Sigmoid colon (tissue), 7 donors: Measurements from ENCODE around the gene MTMR3. TPM values are rescaled to one million over a fixed set of nuclear protein-coding genes. Genes with fewer than 3 reads are reported as not detected.
"Not testable (repeated sequence)": the region's sequence is repeated elsewhere in the genome, so short reads cannot be mapped to it uniquely, and the experiment has no call there.

Experiments used
- DNase-seq: peaks from one replicate; pipeline ENCODE4 v3.0.0-alpha.2; 2019
- H3K27ac ChIP-seq, 4 donors: fragments of 200-600 bp; sonication (generic); one replicate each; pipeline ENCODE4 v1.5.1; 2016 to 2019; ENCODE audit warnings: mild to moderate bottlenecking in 1 of 4
- H3K27me3 ChIP-seq, 3 donors: fragments of 200-600 bp; sonication (generic); one replicate each; pipeline ENCODE4 v1.5.1; 2019; ENCODE audit warnings: mild to moderate bottlenecking in 1 of 3
- H3K36me3 ChIP-seq, 4 donors: fragments of 200-600 bp; sonication (generic); one replicate each; pipeline ENCODE4 v1.5.1; 2016 to 2019
- H3K4me1 ChIP-seq, 4 donors: fragments of 200-600 bp; sonication (generic); one replicate each; pipeline ENCODE4 v1.5.1; 2017 to 2019
- H3K4me3 ChIP-seq, 4 donors: fragments of 200-600 bp; sonication (generic); one replicate each; pipeline ENCODE4 v1.5.1; 2017 to 2019; ENCODE audit warnings: mild to moderate bottlenecking in 2 of 4, moderate library complexity in 1 of 4
- H3K9me3 ChIP-seq, 4 donors: fragments of 200-600 bp in 3 of 4; sonication (generic) in 3 of 4; one replicate each; pipeline versions ENCODE4 v1.5.1 to v1.6.1; 2013 to 2019
- CTCF ChIP-seq, 4 experiments: fragments of 450-650 bp in 3 of 4; fragments of 200-600 bp in 1 of 4; IDR thresholded peaks; one replicate each; pipeline ENCODE4 v1.5.1; 2016 to 2019; ENCODE audit warnings: antibody characterized with exemption in 4 of 4, mild to moderate bottlenecking in 3 of 4, moderate library complexity in 2 of 4
- EP300 ChIP-seq, 4 donors: sonication (generic); formaldehyde crosslinking; IDR thresholded peaks; one replicate each; pipeline ENCODE4 v1.6.1; 2017; ENCODE audit warnings: antibody characterized with exemption in 4 of 4
- POLR2A ChIP-seq, 2 donors: fragments of 450-650 bp; IDR thresholded peaks; one replicate each; pipeline ENCODE4 v1.6.1; 2016; ENCODE audit warnings: antibody characterized with exemption in 2 of 2, mild to moderate bottlenecking in 2 of 2, moderate library complexity in 2 of 2
- POLR2AphosphoS5 ChIP-seq, 4 donors: sonication (generic); formaldehyde crosslinking; IDR thresholded peaks; one replicate each; pipeline ENCODE4 v1.6.1; 2017; ENCODE audit warnings: antibody characterized with exemption in 4 of 4
- WGBS, 2 donors: extraction: QIAGEN DNeasy Blood & Tissue Kit; methylation state at CpG; one replicate each; pipeline ENCODE4 v1.1.7; 2013; 5-methylcytosine and 5-hydroxymethylcytosine counted together
- intact Hi-C: fragments of 100-400 bp; cut with DNase I; formaldehyde crosslinking; loops from one replicate; pipeline ENCODE4 v1.15.1; 2023
- polyA plus RNA-seq, 3 donors: library from polyadenylated mRNA; stranded (reverse); fragments of 200-250 nt; gene quantifications; one replicate each; pipeline ENCODE4 v1.2.3, GENCODE V29; 2013
- total RNA-seq, 4 donors: library from RNA; depleted of rRNA; stranded (reverse); fragments of >200 nt; gene quantifications; one replicate each; pipeline ENCODE4 v1.1.0, GENCODE V29; 2016
- donor health status: healthy with polysubstance abuse.
- donor health status: Bipolar disorder and iron deficiency.
- donor health status: healthy.

MTMR3 gene
- total and polyA plus RNA-seq, 7 donors = 6.6 to 52.3 (median 40.7) TPM

DNA sequence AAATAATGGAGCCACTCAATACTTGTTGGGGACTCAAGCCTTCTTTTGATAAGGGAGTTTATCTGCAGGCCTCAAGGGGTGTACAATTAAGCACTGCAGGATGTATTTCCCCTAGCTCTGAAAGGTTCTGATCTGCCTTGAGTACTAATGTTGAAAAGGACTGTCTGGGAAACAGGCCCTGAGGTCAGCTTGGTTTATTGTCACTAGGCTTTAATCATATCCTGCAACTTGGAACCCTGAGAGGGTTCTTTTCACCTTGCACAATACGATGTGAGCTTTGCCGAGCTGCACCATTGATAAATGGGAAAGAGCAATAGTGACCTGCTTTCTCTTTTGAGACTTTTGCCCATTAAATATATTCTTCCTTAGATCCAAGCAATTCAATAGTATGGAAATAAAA is 165.7 kb downstream of the MTMR3 start:
- TF ChIP-seq EP300 (IDR thresholded peaks at IDR 0.05) (no peak), CTCF (IDR thresholded peaks at IDR 0.05) (no peak), POLR2AphosphoS5 (IDR thresholded peaks at IDR 0.05) (no peak), POLR2A (IDR thresholded peaks at IDR 0.05) (no peak)
- no peaks in the 10 kb centered on the region for H3K4me1 ChIP-seq
- H3K27ac ChIP-seq = no peak overlapping the region
- no peaks in the 10 kb centered on the region for H3K36me3 ChIP-seq
- H3K4me3 ChIP-seq = no peak overlapping the region
- intact Hi-C loops = no loop called here
- whole genome bisulfite sequencing, 2 donors = 90 to 97% methylated on average over 2 of the region's 2 CpGs
- no peak for DNase-seq
- peaks cover 0 to 11% (median 6%) of the 10 kb centered on the region in 3 donors for H3K27me3 ChIP-seq
- no peaks in the 10 kb centered on the region for H3K9me3 ChIP-seq

GRCh38 chr22:30054067-30054763 is 171.2 kb downstream of the MTMR3 start:
- Histone ChIP-seq H3K36me3 (no peaks in the 10 kb centered on the region), H3K27ac (no peak overlapping the region), H3K9me3 (peaks cover 0 to 6% (median 2%) of the 10 kb centered on the region in 4 donors), H3K4me1 (no peaks in the 10 kb centered on the region), H3K4me3 (no peak overlapping the region), H3K27me3 (no peaks in the 10 kb centered on the region)
- DNase-seq = no peak
- no peak for TF ChIP-seq EP300 (IDR thresholded peaks at IDR 0.05)
- intact Hi-C loops = no loop called here
- 81 to 90% methylated on average over 10 of the region's 10 CpGs for WGBS, 2 donors

- H3K4me1 ChIP-seq = no peaks in the 10 kb centered on the region
Observed at GRCh38 chr22:30054764-30055069, 171.7 kb downstream of the MTMR3 start.

DNA sequence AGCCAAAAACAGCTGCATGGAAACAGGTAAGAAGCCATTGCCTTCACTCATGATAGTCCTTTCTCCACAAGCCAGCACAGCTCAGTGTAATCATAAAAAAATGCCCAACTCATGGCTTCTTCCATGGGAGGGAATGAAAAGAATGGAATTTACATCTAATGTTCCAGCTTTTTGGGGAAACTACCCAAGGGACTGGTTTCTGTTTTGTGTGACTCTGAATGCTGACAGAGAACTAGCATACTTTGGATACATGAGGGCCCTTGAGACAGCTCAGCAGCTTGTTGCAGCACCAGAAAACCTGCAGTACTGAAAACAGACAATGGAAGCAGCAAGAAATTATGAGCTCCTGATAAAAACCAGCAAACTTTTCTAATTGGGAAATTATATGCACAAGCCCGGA is 173.0 kb downstream of the MTMR3 start:
- Histone ChIP-seq H3K4me1 (no peaks in the 10 kb centered on the region), H3K9me3 (peaks cover 0 to 6% (median 2%) of the 10 kb centered on the region in 4 donors), H3K27me3 (no peaks in the 10 kb centered on the region), H3K27ac (no peak overlapping the region), H3K36me3 (no peaks in the 10 kb centered on the region), H3K4me3 (no peak overlapping the region)
- intact Hi-C loops = no loop called here
- WGBS, 2 donors = 91 to 95% methylated on average over 1 of the region's 1 CpG
- no peak for TF ChIP-seq CTCF (IDR thresholded peaks at IDR 0.05)
- no peak for TF ChIP-seq POLR2A (IDR thresholded peaks at IDR 0.05)
- no peak for TF ChIP-seq POLR2AphosphoS5 (IDR thresholded peaks at IDR 0.05)
- no peak for TF ChIP-seq EP300 (IDR thresholded peaks at IDR 0.05)
- no peak for DNase-seq

More at GRCh38 chr22:30054764-30055069, 171.7 kb downstream of the MTMR3 start:
- Histone ChIP-seq H3K36me3 (no peaks in the 10 kb centered on the region), H3K4me3 (no peak overlapping the region), H3K9me3 (peaks cover 0 to 6% (median 2%) of the 10 kb centered on the region in 4 donors), H3K27me3 (no peaks in the 10 kb centered on the region), H3K27ac (no peak overlapping the region)
- TF ChIP-seq POLR2A (IDR thresholded peaks at IDR 0.05) (no peak), EP300 (IDR thresholded peaks at IDR 0.05) (no peak), POLR2AphosphoS5 (IDR thresholded peaks at IDR 0.05) (no peak), CTCF (IDR thresholded peaks at IDR 0.05) (no peak)
- intact Hi-C loops = no loop called here
- DNase-seq = no peak

DNA sequence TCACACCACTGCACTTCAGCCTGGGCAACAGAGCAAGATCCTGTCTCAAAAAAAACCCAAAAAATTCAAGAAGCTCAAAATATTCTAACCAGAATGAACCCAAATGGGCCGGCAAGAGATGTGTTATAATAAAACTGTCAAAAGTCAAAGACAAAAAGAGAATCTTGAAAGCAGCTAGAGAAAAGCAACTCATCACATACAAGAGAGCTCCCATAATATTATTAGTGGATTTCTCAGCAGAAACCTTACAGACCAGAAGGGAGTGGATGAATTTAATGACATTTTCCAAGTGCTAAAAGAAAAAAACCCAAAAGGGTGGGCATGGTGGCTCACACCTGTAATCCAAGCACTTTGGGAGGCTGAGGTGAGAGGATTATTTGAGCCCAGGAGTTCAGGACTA is 174.4 kb downstream of the MTMR3 start:
- no peak for TF ChIP-seq EP300 (IDR thresholded peaks at IDR 0.05)
- no peak for TF ChIP-seq CTCF (IDR thresholded peaks at IDR 0.05)
- no peak for TF ChIP-seq POLR2A (IDR thresholded peaks at IDR 0.05)
- TF ChIP-seq POLR2AphosphoS5 (IDR thresholded peaks at IDR 0.05) = no peak
- no peak for DNase-seq
- Histone ChIP-seq H3K9me3 (peaks cover 0 to 6% (median 2%) of the 10 kb centered on the region in 4 donors), H3K27me3 (no peaks in the 10 kb centered on the region), H3K4me3 (no peak overlapping the region), H3K4me1 (no peaks in the 10 kb centered on the region), H3K36me3 (no peaks in the 10 kb centered on the region), H3K27ac (no peak overlapping the region)
- WGBS, 2 donors = 92 to 95% methylated on average over 1 of the region's 1 CpG
- intact Hi-C loops = no loop called here

- H3K9me3 ChIP-seq, DNase-seq, H3K4me1 ChIP-seq, intact Hi-C loops, H3K27ac ChIP-seq, H3K4me3 ChIP-seq, H3K36me3 ChIP-seq, H3K27me3 ChIP-seq: not testable (repeated sequence)
- 94% methylated on average over 20 of the region's 22 CpGs for WGBS, 2 donors
Observed at GRCh38 chr22:30059346-30060020, 176.5 kb downstream of the MTMR3 start.

GRCh38 chr22:30061094-30061493 is 178.1 kb downstream of the MTMR3 start:
- H3K4me3 ChIP-seq = not testable (repeated sequence)
- WGBS, 2 donors = 21 to 74% methylated on average over 6 of the region's 6 CpGs

More at GRCh38 chr22:30061094-30061493, 178.1 kb downstream of the MTMR3 start:
- intact Hi-C loops, H3K27ac ChIP-seq, H3K4me1 ChIP-seq, DNase-seq, H3K27me3 ChIP-seq, H3K36me3 ChIP-seq: not testable (repeated sequence)
- peaks cover 0 to 12% (median 3%) of the 10 kb centered on the region in 4 donors for H3K9me3 ChIP-seq
